Activated CD8-positive, alpha-beta memory T cell treated with anti-CD3 and anti-CD28 coated beads, Interleukin-2, amount 50 U/mL, for 1 hour (primary cell): ENCODE data around the gene APBA2.
"Not testable (repeated sequence)": the region's sequence is repeated elsewhere in the genome, so short reads cannot be mapped to it uniquely, and the experiment has no call there.

Source experiments
- DNase-seq: peaks from one replicate; pipeline ENCODE4 v3.0.0-alpha.2; 2020; ENCODE audit errors: extremely low read depth

APBA2 gene

GRCh38 chr15:28997791-28998190, 112.0 kb downstream of the APBA2 start:
- DNase-seq = no peak

GRCh38 chr15:28998511-28998910, 112.7 kb downstream of the APBA2 start:
- no peak for DNase-seq

GRCh38 chr15:29003191-29003839, 117.5 kb downstream of the APBA2 start:
- DNase-seq = no peak

- no peak for DNase-seq
Measured at GRCh38 chr15:29003840-29004233, 118.1 kb downstream of the APBA2 start.

GRCh38 chr15:29005931-29006330, 120.2 kb downstream of the APBA2 start:
- DNase-seq = no peak

- no peak for DNase-seq
Measured at GRCh38 chr15:29008846-29009245, 123.1 kb downstream of the APBA2 start.

- DNase-seq = no peak
Measured at GRCh38 chr15:29012097-29012496, 126.3 kb downstream of the APBA2 start.

GRCh38 chr15:29014493-29014892, 128.7 kb downstream of the APBA2 start:
- no peak for DNase-seq

- DNase-seq = no peak
Measured at GRCh38 chr15:29016518-29016917, 130.7 kb downstream of the APBA2 start.

GRCh38 chr15:29018120-29018805, 132.5 kb downstream of the APBA2 start:
- no peak for DNase-seq

- no peak for DNase-seq
Measured at GRCh38 chr15:29018995-29019976, 133.5 kb downstream of the APBA2 start.

- no peak for DNase-seq
Measured at GRCh38 chr15:29021857-29022256, 136.1 kb downstream of the APBA2 start.

- DNase-seq = no peak
Measured at GRCh38 chr15:29024662-29025061, 138.9 kb downstream of the APBA2 start.

GRCh38 chr15:29025411-29025810, 139.6 kb downstream of the APBA2 start:
- DNase-seq = not testable (repeated sequence)

GRCh38 chr15:29028158-29028557, 142.4 kb downstream of the APBA2 start:
- not testable (repeated sequence) for DNase-seq

GRCh38 chr15:29029651-29030195, 143.9 kb downstream of the APBA2 start:
- no peak for DNase-seq

- DNase-seq = no peak
Measured at GRCh38 chr15:29031502-29032228, 145.9 kb downstream of the APBA2 start.

- DNase-seq = no peak
Measured at GRCh38 chr15:29032229-29032625, 146.5 kb downstream of the APBA2 start.

GRCh38 chr15:29032751-29033150, 147.0 kb downstream of the APBA2 start:
- no peak for DNase-seq

- DNase-seq = no peak
Measured at GRCh38 chr15:29034151-29034550, 148.4 kb downstream of the APBA2 start.

- no peak for DNase-seq
Measured at GRCh38 chr15:29034593-29035335, 149.0 kb downstream of the APBA2 start.
